ENCODE measurements around the gene TP53TG5.
A peak's percentile ranks its signal among the peaks of the same experiment; 100 is the strongest.

TP53TG5 gene

GRCh38 chr20:45373353-45374100 lies 4.6 kb downstream of the TP53TG5 start:
- no peak for TF ChIP-seq TAF1 (IDR thresholded peaks at IDR 0.05; ENCODE audit: borderline replicate concordance, low read depth, low read length)
- FAIRE-seq (peak; percentile 87), DNase-seq (ENCODE audit: insufficient read length) (peak; percentile 71)

GRCh38 chr20:45372646-45373352 lies 5.3 kb downstream of the TP53TG5 start:
- no peak for DNase-seq (ENCODE audit: insufficient read length)
- TF ChIP-seq POLR2AphosphoS5 (IDR thresholded peaks at IDR 0.05; ENCODE audit: low read depth, low read length) (no peak), POLR2A (IDR thresholded peaks at IDR 0.05; ENCODE audit: low read depth, low read length) (no peak), TAF1 (IDR thresholded peaks at IDR 0.05; ENCODE audit: borderline replicate concordance, low read depth, low read length) (no peak)
- FAIRE-seq = no peak

DNA sequence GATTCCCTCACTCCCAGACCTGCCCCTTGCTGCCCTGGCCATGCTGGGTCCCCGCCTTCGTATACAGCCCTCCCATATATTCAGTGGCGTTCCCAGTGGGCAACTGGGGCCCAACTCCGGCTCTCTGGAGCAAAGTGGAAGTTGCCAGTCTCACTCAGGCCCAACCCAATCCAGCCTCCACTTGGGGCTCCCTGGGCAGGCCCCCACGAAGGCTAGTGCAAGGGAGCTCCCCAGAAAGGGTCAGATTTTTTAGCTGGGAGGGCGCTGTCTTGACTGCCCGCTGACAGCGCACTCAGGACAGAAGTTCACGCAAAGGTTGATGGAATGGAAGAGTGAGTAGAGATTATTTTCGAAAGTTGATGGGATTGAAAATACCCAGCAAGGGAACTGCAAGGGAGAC lies 5.9 kb downstream of the TP53TG5 start:
- DNase-seq (ENCODE audit: insufficient read length) (no peak), FAIRE-seq (no peak)
- no peak for TF ChIP-seq POLR2A (IDR thresholded peaks at IDR 0.05; ENCODE audit: low read depth, low read length)
- TF ChIP-seq POLR2AphosphoS5 (IDR thresholded peaks at IDR 0.05; ENCODE audit: low read depth, low read length) = no peak
- no peak for TF ChIP-seq TAF1 (IDR thresholded peaks at IDR 0.05; ENCODE audit: borderline replicate concordance, low read depth, low read length)

DNA sequence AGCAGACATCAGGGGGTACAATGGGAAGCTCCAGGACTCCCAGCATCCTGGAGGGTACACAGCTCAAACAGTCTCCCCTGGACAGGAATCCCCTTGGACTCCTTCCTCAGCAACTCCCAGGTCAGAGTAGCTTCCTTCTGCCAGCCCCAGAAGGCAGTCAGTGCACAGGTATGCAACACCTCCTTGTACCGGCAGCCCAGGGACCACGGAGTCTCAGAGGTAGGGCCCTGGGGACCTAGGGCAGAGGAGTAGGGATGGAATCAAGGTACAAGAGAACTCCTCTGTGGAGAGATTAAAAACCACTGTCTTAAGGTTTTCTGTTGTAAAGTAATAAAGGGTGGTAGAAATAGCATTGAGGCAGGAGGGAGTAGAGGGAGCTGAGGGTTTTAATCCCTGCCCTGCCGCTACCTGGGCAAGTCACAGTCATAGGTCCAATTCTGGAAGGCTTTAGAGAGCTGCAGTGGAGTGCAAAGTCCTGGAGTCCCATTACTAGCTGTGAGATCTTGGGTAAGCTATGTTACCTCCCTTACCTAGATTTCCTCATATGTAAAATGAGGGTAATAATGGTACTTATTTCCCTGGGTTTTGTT lies 7.5 kb downstream of the TP53TG5 start:
- TF ChIP-seq POLR2AphosphoS5 (IDR thresholded peaks at IDR 0.05; ENCODE audit: low read depth, low read length) (no peak), POLR2A (IDR thresholded peaks at IDR 0.05; ENCODE audit: low read depth, low read length) (no peak), TAF1 (IDR thresholded peaks at IDR 0.05; ENCODE audit: borderline replicate concordance, low read depth, low read length) (no peak)
- DNase-seq (ENCODE audit: insufficient read length) (no peak), FAIRE-seq (no peak)

DNA sequence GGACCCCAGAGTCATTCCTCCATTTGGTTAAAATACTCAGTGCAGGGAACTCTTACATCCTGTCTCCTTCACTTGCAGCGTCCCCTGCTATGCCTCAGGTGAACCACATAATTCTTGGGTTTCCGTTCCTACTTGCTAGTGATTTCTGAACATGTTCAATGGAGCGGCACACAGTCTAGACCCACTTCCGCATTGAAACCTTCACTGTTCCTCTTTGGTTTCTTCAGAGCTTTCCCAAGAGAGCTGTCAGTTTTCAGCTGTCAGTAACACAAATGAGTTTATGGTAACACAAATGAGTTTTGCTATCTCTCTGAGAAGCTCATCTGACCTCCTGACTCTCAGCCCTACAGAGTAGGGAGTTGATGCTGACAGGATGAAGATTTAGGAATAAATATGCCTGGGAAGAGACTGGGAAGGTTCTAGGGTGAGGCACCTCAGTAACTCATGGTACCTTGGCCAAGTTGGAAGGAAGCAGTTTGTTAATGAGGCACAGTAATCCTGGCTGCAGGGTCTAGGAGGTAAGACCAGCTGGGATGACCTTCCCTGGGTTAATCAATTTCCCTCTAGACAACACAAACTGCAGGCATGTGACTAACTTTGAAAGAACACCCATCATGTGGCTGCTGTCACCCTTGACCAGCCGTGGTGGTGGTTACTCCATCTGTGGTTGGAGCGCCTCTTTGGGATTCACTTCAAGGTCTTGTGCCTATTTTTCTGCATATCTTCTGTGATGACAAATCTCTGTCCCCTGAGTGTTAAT lies 9.7 kb downstream of the TP53TG5 start:
- DNase-seq (ENCODE audit: insufficient read length) (peak; percentile 63), FAIRE-seq (peak; percentile 95)
- TF ChIP-seq POLR2A (IDR thresholded peaks at IDR 0.05; ENCODE audit: low read depth, low read length) = no peak
- no peak for TF ChIP-seq TAF1 (IDR thresholded peaks at IDR 0.05; ENCODE audit: borderline replicate concordance, low read depth, low read length)

- TF ChIP-seq POLR2AphosphoS5 (IDR thresholded peaks at IDR 0.05; ENCODE audit: low read depth, low read length) (no peak), POLR2A (IDR thresholded peaks at IDR 0.05; ENCODE audit: low read depth, low read length) (no peak), TAF1 (IDR thresholded peaks at IDR 0.05; ENCODE audit: borderline replicate concordance, low read depth, low read length) (no peak)
- FAIRE-seq (no peak), DNase-seq (ENCODE audit: insufficient read length) (no peak)
Observed at GRCh38 chr20:45367126-45367525, 11.0 kb downstream of the TP53TG5 start.

DNA sequence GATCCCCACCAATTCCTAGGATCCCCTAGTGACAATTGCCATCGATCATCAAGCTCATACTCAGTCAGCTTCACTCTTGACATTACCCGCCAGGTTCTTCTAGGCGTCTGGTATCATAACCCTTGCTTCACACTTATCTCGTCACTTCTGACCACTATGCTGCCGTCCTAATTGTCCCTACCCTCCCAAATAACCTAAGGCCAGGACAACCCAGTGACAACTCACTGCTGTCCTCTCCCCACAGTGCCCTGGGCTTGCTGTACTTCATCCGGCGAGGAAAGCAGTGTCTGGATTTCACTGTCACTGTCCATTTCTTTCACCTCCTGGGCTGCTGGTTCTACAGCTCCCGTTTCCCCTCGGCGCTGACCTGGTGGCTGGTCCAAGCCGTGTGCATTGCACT lies 11.5 kb downstream of the TP53TG5 start:
- FAIRE-seq = no peak
- no peak for DNase-seq (ENCODE audit: insufficient read length)
- TF ChIP-seq POLR2AphosphoS5 (IDR thresholded peaks at IDR 0.05; ENCODE audit: low read depth, low read length) (no peak), TAF1 (IDR thresholded peaks at IDR 0.05; ENCODE audit: borderline replicate concordance, low read depth, low read length) (no peak), POLR2A (IDR thresholded peaks at IDR 0.05; ENCODE audit: low read depth, low read length) (no peak)

DNA sequence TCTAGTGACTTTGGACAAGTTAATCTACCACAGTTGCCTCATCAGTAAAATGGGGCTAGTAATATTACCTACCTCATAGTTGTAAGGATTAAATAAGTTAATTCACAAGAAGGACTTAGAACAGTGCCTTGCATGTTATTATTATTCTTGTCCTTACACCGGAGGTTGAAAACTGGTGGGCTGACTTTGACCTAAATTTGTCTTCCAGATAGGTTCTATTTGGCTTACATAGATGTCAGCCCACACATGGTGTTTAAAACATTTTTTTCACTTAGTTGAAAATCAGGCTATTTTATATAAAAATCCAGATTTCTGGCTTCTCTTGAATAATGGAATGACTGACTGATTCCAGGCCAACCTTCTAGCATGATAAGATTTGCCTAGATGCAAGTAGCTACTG lies 11.9 kb downstream of the TP53TG5 start:
- FAIRE-seq = no peak

GRCh38 chr20:45365444-45365970 lies 12.6 kb downstream of the TP53TG5 start:
- DNase-seq (ENCODE audit: insufficient read length) = no peak
- no peak for TF ChIP-seq POLR2A (IDR thresholded peaks at IDR 0.05; ENCODE audit: low read depth, low read length)
- TF ChIP-seq POLR2AphosphoS5 (IDR thresholded peaks at IDR 0.05; ENCODE audit: low read depth, low read length) = no peak
- no peak for TF ChIP-seq TAF1 (IDR thresholded peaks at IDR 0.05; ENCODE audit: borderline replicate concordance, low read depth, low read length)
- no peak for FAIRE-seq

More for the DNA sequence above, 11.9 kb downstream of the TP53TG5 start:
- no peak for TF ChIP-seq POLR2AphosphoS5 (IDR thresholded peaks at IDR 0.05; ENCODE audit: low read depth, low read length)
- TF ChIP-seq TAF1 (IDR thresholded peaks at IDR 0.05; ENCODE audit: borderline replicate concordance, low read depth, low read length) = no peak
- no peak for TF ChIP-seq POLR2A (IDR thresholded peaks at IDR 0.05; ENCODE audit: low read depth, low read length)
- no peak for DNase-seq (ENCODE audit: insufficient read length)

- FAIRE-seq (no peak), DNase-seq (ENCODE audit: insufficient read length) (no peak)
- TF ChIP-seq POLR2AphosphoS5 (IDR thresholded peaks at IDR 0.05; ENCODE audit: low read depth, low read length) (no peak), POLR2A (IDR thresholded peaks at IDR 0.05; ENCODE audit: low read depth, low read length) (no peak), TAF1 (IDR thresholded peaks at IDR 0.05; ENCODE audit: borderline replicate concordance, low read depth, low read length) (no peak)
Observed at GRCh38 chr20:45363611-45364492, 14.3 kb downstream of the TP53TG5 start.
